Neuronal stem cell (in vitro differentiated cells): Measurements from ENCODE around the gene ARHGAP35.
A peak's percentile ranks its signal among the peaks of the same experiment; 100 is the strongest.

Experiments used
- DNase-seq: peaks from one replicate; pipeline ENCODE4 v3.0.0-alpha.2; 2013; ENCODE audit warnings: low spot score
- H2AFZ ChIP-seq: one replicate; pipeline ENCODE4 v1.6.1; 2013; ENCODE audit warnings: mild to moderate bottlenecking, low read length, inconsistent platforms
- H2AK5ac ChIP-seq: 2 replicates; pipeline ENCODE4 v1.6.1; 2013; ENCODE audit warnings: low read depth, mild to moderate bottlenecking, inconsistent platforms, low read length, moderate library complexity, mixed read lengths
- H2BK120ac ChIP-seq: 2 replicates; pipeline ENCODE4 v1.6.1; 2013; ENCODE audit warnings: low read depth, mild to moderate bottlenecking, inconsistent platforms, low read length, moderate library complexity, mixed read lengths
- H2BK12ac ChIP-seq: one replicate; pipeline ENCODE4 v1.6.1; 2013; ENCODE audit warnings: low read length, inconsistent platforms
- H2BK15ac ChIP-seq: 2 replicates; pipeline ENCODE4 v1.6.1; 2013; ENCODE audit warnings: mild to moderate bottlenecking, low read length, inconsistent platforms, mixed read lengths
- H2BK5ac ChIP-seq: one replicate; pipeline ENCODE4 v1.6.1; 2013; ENCODE audit warnings: inconsistent platforms, mild to moderate bottlenecking, low read length, moderate library complexity
- H3K14ac ChIP-seq: one replicate; pipeline ENCODE4 v1.6.1; 2013; ENCODE audit warnings: low read length, inconsistent platforms
- H3K18ac ChIP-seq: 2 replicates; pipeline ENCODE4 v1.6.1; 2013; ENCODE audit warnings: low read length, inconsistent platforms
- H3K23ac ChIP-seq: 2 replicates; pipeline ENCODE4 v1.6.1; 2013; ENCODE audit warnings: low read depth, mild to moderate bottlenecking, mixed read lengths, low read length, inconsistent platforms; ENCODE audit not compliant: poor library complexity
- H3K27ac ChIP-seq: replicated peaks from 3 replicates; pipeline ENCODE4 v1.5.1; 2013; ENCODE audit warnings: low read length, inconsistent platforms
- H3K27me3 ChIP-seq, 3 experiments: 2 replicates each; pipeline ENCODE4 v1.6.1; 2013; ENCODE audit warnings: low read length in 3 of 3, mild to moderate bottlenecking in 2 of 3, inconsistent platforms in 1 of 3, low read depth in 1 of 3, mixed read lengths in 1 of 3, moderate library complexity in 1 of 3; ENCODE audit not compliant: control insufficient read depth in 3 of 3, insufficient read depth in 3 of 3
- H3K36me3 ChIP-seq, 2 donors: replicated peaks in 1 of 2; 2 replicates each; pipeline ENCODE4 v1.6.1; 2013; ENCODE audit warnings: low read length in 2 of 2; ENCODE audit not compliant: control insufficient read depth in 2 of 2, insufficient read depth in 2 of 2
- H3K4ac ChIP-seq: 2 replicates; pipeline ENCODE4 v1.6.1; 2013; ENCODE audit warnings: inconsistent platforms, mild to moderate bottlenecking, low read length, moderate library complexity
- H3K4me1 ChIP-seq, 2 donors: 1 replicate in 1 of 2; 2 replicates in 1 of 2; pipeline ENCODE4 v1.6.1; 2013; ENCODE audit warnings: low read length in 2 of 2, low read depth in 1 of 2; ENCODE audit not compliant: control insufficient read depth in 2 of 2, insufficient read depth in 1 of 2
- H3K4me2 ChIP-seq: one replicate; pipeline ENCODE4 v1.6.1; 2013; ENCODE audit warnings: mild to moderate bottlenecking, low read length, inconsistent platforms; ENCODE audit not compliant: insufficient read depth, poor library complexity, severe bottlenecking
- H3K4me3 ChIP-seq, 2 donors: 2 replicates each; pipeline ENCODE4 v1.5.1; 2013; ENCODE audit warnings: low read length in 2 of 2, mild to moderate bottlenecking in 2 of 2, inconsistent platforms in 1 of 2, moderate library complexity in 1 of 2
- H3K79me1 ChIP-seq: one replicate; pipeline ENCODE4 v1.6.1; 2013; ENCODE audit warnings: low read depth, mild to moderate bottlenecking, inconsistent platforms, low read length, moderate library complexity
- H3K9ac ChIP-seq: one replicate; pipeline ENCODE4 v1.6.1; 2013; ENCODE audit warnings: mild to moderate bottlenecking, low read depth, low read length, inconsistent platforms; ENCODE audit not compliant: poor library complexity
- H3K9me3 ChIP-seq, 2 donors: replicated peaks in 1 of 2; 2 replicates each; pipeline versions ENCODE3 to v1.6.1; 2013; ENCODE audit warnings: low read length in 2 of 2, mild to moderate bottlenecking in 2 of 2, inconsistent platforms in 1 of 2, low read depth in 1 of 2, mixed read lengths in 1 of 2, moderate library complexity in 1 of 2; ENCODE audit not compliant: control insufficient read depth in 2 of 2, insufficient read depth in 1 of 2
- H4K8ac ChIP-seq: one replicate; pipeline ENCODE4 v1.6.1; 2013; ENCODE audit warnings: low read depth, mild to moderate bottlenecking, inconsistent platforms, low read length, moderate library complexity
- H4K91ac ChIP-seq: one replicate; pipeline ENCODE4 v1.6.1; 2013; ENCODE audit warnings: low read length, low read depth, mild to moderate bottlenecking, inconsistent platforms; ENCODE audit not compliant: poor library complexity
- WGBS, 2 donors: extraction: QIAGEN DNeasy Blood & Tissue Kit; methylation state at CpG; one replicate each; pipeline ENCODE4 v1.1.7; 2013; ENCODE audit warnings: missing lambda C conversion rate in 2 of 2, mixed read lengths in 1 of 2; ENCODE audit not compliant: insufficient read length in 2 of 2, insufficient replicate concordance in 1 of 2; ENCODE audit errors: extremely low coverage in 2 of 2; 5-methylcytosine and 5-hydroxymethylcytosine counted together

Gene ARHGAP35

DNA sequence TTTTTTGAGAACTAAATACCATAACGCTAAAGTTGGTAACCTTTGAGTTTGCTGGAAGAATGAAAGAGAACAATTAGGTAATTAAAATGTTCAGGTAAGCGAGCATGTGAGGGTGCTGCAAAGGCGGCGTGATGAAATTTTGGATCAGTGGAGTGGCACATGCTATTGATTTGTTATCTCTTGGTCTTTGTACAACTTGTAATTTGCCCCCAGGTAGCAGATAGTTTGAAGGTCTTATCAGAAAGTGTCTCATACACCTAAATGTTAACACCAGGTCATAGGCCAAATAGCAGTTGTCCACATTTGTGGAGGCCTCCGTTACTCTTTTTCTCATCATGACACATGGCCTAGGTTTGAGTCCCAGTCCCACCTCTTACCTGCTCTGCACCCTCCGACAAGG is 14.9 kb downstream of the ARHGAP35 start:
- H3K4me1 ChIP-seq, result peaks cover 6 to 10% of the 10 kb centered on the region in 2 donors
- no peak overlapping the region for H3K14ac ChIP-seq
- no peak overlapping the region for H4K8ac ChIP-seq
- H3K18ac ChIP-seq, result no peak overlapping the region
- no peak overlapping the region for H2BK120ac ChIP-seq
- no peak overlapping the region for H3K4me2 ChIP-seq
- WGBS, 2 donors, result no CpG with 5 or more reads among the region's 6 CpGs
- DNase-seq, result no peak
- H2BK15ac ChIP-seq, result no peak overlapping the region
- no peaks in the 10 kb centered on the region for H3K9me3 ChIP-seq
- peaks cover 0 to 28% of the 10 kb centered on the region in 2 donors for H3K36me3 ChIP-seq
- no peak overlapping the region for H2BK12ac ChIP-seq
- no peaks in the 10 kb centered on the region for H3K27me3 ChIP-seq
- H3K23ac ChIP-seq, result no peak overlapping the region
- no peak overlapping the region for H2AFZ ChIP-seq
- H3K27ac ChIP-seq, result peak overlapping the region; percentile 67
- H3K9ac ChIP-seq, result peak overlapping the region; percentile 38
- no peak overlapping the region for H2AK5ac ChIP-seq
- H4K91ac ChIP-seq, result no peak overlapping the region
- H3K79me1 ChIP-seq, result peaks cover 1% of the 10 kb centered on the region
- H3K4me3 ChIP-seq, result no peak overlapping the region
- no peak overlapping the region for H2BK5ac ChIP-seq
- no peak overlapping the region for H3K4ac ChIP-seq

DNA sequence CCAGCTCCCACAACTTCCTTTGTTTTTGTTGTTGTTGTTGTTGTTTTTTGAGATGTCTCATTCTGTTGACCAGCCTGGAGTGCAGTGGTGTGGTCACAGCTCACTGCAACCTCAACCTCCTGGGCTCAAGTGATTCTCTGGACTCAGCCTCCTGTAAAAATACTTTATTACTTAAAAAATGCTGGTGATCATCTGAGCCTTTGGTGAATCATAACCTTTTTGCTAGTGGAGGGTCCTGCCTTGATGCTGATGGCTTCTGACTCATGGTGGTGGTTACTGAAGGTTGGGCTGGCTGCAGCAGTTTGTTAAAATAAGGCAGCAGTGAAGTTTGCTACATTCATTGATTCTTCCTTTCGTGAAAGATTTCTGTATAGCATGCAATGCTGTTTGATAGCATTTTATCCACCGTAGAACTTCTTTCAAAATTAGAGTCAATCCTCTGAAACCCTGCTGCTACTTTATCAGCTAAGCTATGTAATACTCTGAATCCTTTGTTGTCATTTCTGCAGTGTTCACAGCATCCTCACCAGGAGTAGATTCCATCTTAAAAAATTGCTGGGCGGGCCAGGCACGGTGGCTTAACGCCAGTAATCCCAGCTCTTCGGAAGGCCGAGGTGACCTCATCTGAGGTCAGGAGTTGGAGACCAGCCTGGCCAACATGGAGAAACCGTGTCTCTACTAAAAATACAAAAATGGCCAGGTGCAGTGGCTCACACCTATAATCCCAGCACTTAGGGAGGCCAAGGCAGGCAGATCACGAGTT is 18.0 kb downstream of the ARHGAP35 start:
- Histone ChIP-seq H3K27me3 (no peaks in the 10 kb centered on the region), H3K14ac (no peak overlapping the region), H3K18ac (no peak overlapping the region), H4K91ac (no peak overlapping the region), H3K4ac (no peak overlapping the region), H3K27ac (peak overlapping the region; percentile 9), H2BK12ac (no peak overlapping the region), H2BK5ac (no peak overlapping the region), H3K4me1 (peaks cover 9 to 12% of the 10 kb centered on the region in 2 donors), H3K4me2 (no peak overlapping the region), H3K36me3 (peaks cover 0 to 26% of the 10 kb centered on the region in 2 donors), H2BK120ac (no peak overlapping the region), H2AK5ac (no peak overlapping the region), H2BK15ac (no peak overlapping the region), H2AFZ (no peak overlapping the region), H3K9ac (no peak overlapping the region), H3K79me1 (no peaks in the 10 kb centered on the region), H3K23ac (no peak overlapping the region), H3K9me3 (no peaks in the 10 kb centered on the region), H4K8ac (no peak overlapping the region), H3K4me3 (no peak overlapping the region)
- WGBS, 2 donors, result no CpG with 5 or more reads among the region's 9 CpGs
- DNase-seq, result no peak

DNA sequence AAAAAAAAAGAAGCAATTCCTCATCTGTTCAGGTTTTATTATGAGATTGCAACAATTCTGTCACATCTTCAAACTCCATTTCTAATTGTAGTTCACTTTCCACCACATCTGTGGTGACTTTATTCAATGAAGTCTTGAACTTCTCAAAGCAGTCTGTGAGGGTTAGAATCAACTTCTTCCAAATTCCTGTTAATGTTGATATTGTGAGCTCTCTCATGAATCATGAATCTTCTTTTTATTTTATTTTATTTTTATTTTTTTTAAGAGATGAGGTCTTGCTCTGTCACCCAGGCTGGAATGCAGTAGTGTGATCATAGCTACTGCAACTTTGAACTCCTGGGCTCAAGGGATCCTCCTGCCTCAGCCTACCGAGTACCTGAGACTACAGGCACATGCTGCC is 19.6 kb downstream of the ARHGAP35 start:
- no peak overlapping the region for H3K18ac ChIP-seq
- no peaks in the 10 kb centered on the region for H3K79me1 ChIP-seq
- no peak overlapping the region for H3K4ac ChIP-seq
- no peak overlapping the region for H4K91ac ChIP-seq
- H3K4me2 ChIP-seq, result no peak overlapping the region
- no peak overlapping the region for H3K14ac ChIP-seq
- no peak overlapping the region for H3K4me3 ChIP-seq
- no peak overlapping the region for H3K23ac ChIP-seq
- H3K27ac ChIP-seq, result no peak overlapping the region
- H3K9me3 ChIP-seq, result no peaks in the 10 kb centered on the region
- no CpG with 5 or more reads among the region's 1 CpG for WGBS, 2 donors
- no peak overlapping the region for H2BK5ac ChIP-seq
- H2AK5ac ChIP-seq, result no peak overlapping the region
- H2BK120ac ChIP-seq, result no peak overlapping the region
- H4K8ac ChIP-seq, result no peak overlapping the region
- no peaks in the 10 kb centered on the region for H3K27me3 ChIP-seq
- peaks cover 0 to 26% of the 10 kb centered on the region in 2 donors for H3K36me3 ChIP-seq
- no peak overlapping the region for H2BK12ac ChIP-seq
- H2AFZ ChIP-seq, result no peak overlapping the region
- peaks cover 6 to 7% of the 10 kb centered on the region in 2 donors for H3K4me1 ChIP-seq
- DNase-seq, result no peak
- H3K9ac ChIP-seq, result no peak overlapping the region
- H2BK15ac ChIP-seq, result no peak overlapping the region

DNA sequence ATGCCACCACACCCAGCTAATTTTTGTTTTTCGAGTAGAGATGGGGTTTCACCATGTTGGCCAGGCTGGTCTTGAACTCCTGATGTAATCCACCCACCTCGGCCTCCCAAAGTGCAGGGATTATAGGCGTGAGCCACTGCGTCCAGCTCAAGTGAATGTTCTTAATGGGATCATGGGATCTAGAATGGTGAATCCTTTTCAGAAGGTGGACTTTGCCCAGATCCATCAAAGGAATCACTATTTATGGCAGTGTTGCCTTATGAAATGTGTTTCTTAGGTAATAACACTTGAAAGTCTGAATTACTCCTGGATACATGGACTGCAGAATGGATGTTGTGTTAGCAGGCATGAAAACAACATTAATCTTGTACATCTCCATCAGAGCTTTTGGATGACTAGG is 20.3 kb downstream of the ARHGAP35 start:
- Histone ChIP-seq H3K4ac (no peak overlapping the region), H4K8ac (no peak overlapping the region), H3K4me2 (no peak overlapping the region), H2BK5ac (no peak overlapping the region), H3K4me1 (peaks cover 2% of the 10 kb centered on the region in 2 donors), H3K9me3 (no peaks in the 10 kb centered on the region), H2BK120ac (no peak overlapping the region), H3K79me1 (no peaks in the 10 kb centered on the region), H3K14ac (no peak overlapping the region), H3K9ac (no peak overlapping the region), H2AFZ (no peak overlapping the region), H2BK12ac (no peak overlapping the region), H3K4me3 (no peak overlapping the region), H3K27me3 (no peaks in the 10 kb centered on the region), H3K27ac (no peak overlapping the region), H3K36me3 (peaks cover 0 to 22% of the 10 kb centered on the region in 2 donors), H2BK15ac (no peak overlapping the region), H4K91ac (no peak overlapping the region), H2AK5ac (no peak overlapping the region), H3K23ac (no peak overlapping the region), H3K18ac (no peak overlapping the region)
- WGBS, 2 donors, result no CpG with 5 or more reads among the region's 4 CpGs
- no peak for DNase-seq
